Smooth muscle cell (in vitro differentiated cells): Measurements from ENCODE around the gene UROC1. TPM values are rescaled to one million over a fixed set of nuclear protein-coding genes. Genes with fewer than 3 reads are reported as not detected.

Experiments
- DNase-seq: peaks from one replicate; lab custom pipeline; 2025; ENCODE audit not compliant: unreplicated experiment; lab: John Stamatoyannopoulos, UW
- H2AFZ ChIP-seq: fragments of 200-600 bp; sonication (generic); 2 replicates; pipeline ENCODE4 v1.6.0; 2016; ENCODE audit warnings: antibody characterized with exemption, low read depth, mild to moderate bottlenecking
- H3F3A ChIP-seq: fragments of 200-600 bp; sonication (generic); 2 replicates; pipeline ENCODE4 v1.6.0; 2017; ENCODE audit warnings: antibody characterized with exemption, low read depth
- H3K27ac ChIP-seq: fragments of 200-600 bp; sonication (generic); 2 replicates; pipeline ENCODE4 v1.5.1; 2016; ENCODE audit warnings: low read depth, mild to moderate bottlenecking
- H3K27me3 ChIP-seq: fragments of 200-600 bp; sonication (generic); 2 replicates; pipeline ENCODE4 v1.6.1; 2016; ENCODE audit warnings: low read depth, mild to moderate bottlenecking
- H3K36me3 ChIP-seq: fragments of 200-600 bp; sonication (generic); 2 replicates; pipeline ENCODE4 v1.5.1; 2016; ENCODE audit warnings: low read depth
- H3K4me1 ChIP-seq: fragments of 200-600 bp; sonication (generic); 2 replicates; pipeline ENCODE4 v1.5.1; 2016; ENCODE audit warnings: low read depth
- H3K4me2 ChIP-seq: fragments of 200-600 bp; sonication (generic); 2 replicates; pipeline ENCODE4 v1.6.0; 2016; ENCODE audit warnings: mild to moderate bottlenecking
- H3K4me3 ChIP-seq: fragments of 200-600 bp; sonication (generic); 2 replicates; pipeline ENCODE4 v1.5.1; 2016; ENCODE audit warnings: mild to moderate bottlenecking
- H3K79me2 ChIP-seq: fragments of 200-600 bp; sonication (generic); 2 replicates; pipeline ENCODE4 v1.6.0; 2016; ENCODE audit warnings: low read depth, mild to moderate bottlenecking
- H3K9ac ChIP-seq: fragments of 200-600 bp; sonication (generic); 2 replicates; pipeline ENCODE4 v1.6.0; 2016; ENCODE audit warnings: low read depth
- H3K9me3 ChIP-seq: fragments of 200-600 bp; sonication (generic); replicated peaks from 2 replicates; pipeline ENCODE4 v1.5.1; 2016; ENCODE audit warnings: low read depth
- H4K20me1 ChIP-seq: fragments of 200-600 bp; sonication (generic); 2 replicates; pipeline ENCODE4 v1.6.0; 2016; ENCODE audit warnings: low read depth
- WGBS: methylation state at CpG from one replicate; pipeline ENCODE4 v1.1.7; 2016; ENCODE audit warnings: low lambda C conversion rate; 5-methylcytosine and 5-hydroxymethylcytosine counted together
- polyA plus RNA-seq: library from polyadenylated mRNA; unstranded; fragments of >200 nt; fragmentation: Nextera tagmentation; extraction: Ambion mirVana; gene quantifications from 2 replicates; pipeline ENCODE4 v1.2.1, GENCODE V29; 2016
- total RNA-seq: library from RNA; depleted of rRNA; stranded (reverse); fragments of >200 nt; gene quantifications from 2 replicates; pipeline ENCODE4 v1.2.3, GENCODE V29; 2014
- TF ChIP-seq, protein P1 (sequence below): fragments of 200-600 bp; sonication (generic); IDR thresholded peaks from 2 replicates; pipeline ENCODE4 v1.5.1; 2017; ENCODE audit warnings: borderline replicate concordance, mild to moderate bottlenecking, antibody characterized with exemption; ENCODE audit not compliant: insufficient read depth, poor library complexity, severe bottlenecking

UROC1 gene
- total and polyA plus RNA-seq, 2 experiments from 2014 or later = not detected

DNA sequence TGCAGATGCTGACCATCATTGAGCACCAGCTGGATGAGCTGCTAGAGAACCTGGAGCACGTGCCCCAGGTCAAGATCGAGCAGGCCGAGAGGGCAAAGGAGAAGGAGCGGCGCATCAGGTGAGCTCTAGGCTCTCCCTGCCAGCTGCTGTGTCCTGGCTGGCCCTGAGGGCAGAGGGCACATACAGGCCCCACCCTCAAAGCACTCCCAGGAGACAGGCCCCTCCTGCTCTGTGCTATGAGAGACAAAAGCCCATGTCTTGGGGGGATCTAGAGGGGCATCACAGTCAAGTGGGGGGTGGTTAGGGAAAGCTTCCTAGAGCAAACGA, 83.3 kb downstream of the UROC1 start:
- Histone ChIP-seq H4K20me1 (no peaks in the 10 kb centered on the region), H3K4me3 (no peak overlapping the region), H3K27me3 (no peaks in the 10 kb centered on the region), H3K36me3 (no peaks in the 10 kb centered on the region), H3F3A (no peaks in the 10 kb centered on the region), H3K79me2 (no peaks in the 10 kb centered on the region), H3K9me3 (no peaks in the 10 kb centered on the region), H3K27ac (no peak overlapping the region), H2AFZ (no peak overlapping the region), H3K4me1 (no peaks in the 10 kb centered on the region), H3K9ac (no peak overlapping the region), H3K4me2 (no peak overlapping the region)
- 97% methylated on average over 6 of the region's 6 CpGs for WGBS
- TF ChIP-seq, protein P1, sequence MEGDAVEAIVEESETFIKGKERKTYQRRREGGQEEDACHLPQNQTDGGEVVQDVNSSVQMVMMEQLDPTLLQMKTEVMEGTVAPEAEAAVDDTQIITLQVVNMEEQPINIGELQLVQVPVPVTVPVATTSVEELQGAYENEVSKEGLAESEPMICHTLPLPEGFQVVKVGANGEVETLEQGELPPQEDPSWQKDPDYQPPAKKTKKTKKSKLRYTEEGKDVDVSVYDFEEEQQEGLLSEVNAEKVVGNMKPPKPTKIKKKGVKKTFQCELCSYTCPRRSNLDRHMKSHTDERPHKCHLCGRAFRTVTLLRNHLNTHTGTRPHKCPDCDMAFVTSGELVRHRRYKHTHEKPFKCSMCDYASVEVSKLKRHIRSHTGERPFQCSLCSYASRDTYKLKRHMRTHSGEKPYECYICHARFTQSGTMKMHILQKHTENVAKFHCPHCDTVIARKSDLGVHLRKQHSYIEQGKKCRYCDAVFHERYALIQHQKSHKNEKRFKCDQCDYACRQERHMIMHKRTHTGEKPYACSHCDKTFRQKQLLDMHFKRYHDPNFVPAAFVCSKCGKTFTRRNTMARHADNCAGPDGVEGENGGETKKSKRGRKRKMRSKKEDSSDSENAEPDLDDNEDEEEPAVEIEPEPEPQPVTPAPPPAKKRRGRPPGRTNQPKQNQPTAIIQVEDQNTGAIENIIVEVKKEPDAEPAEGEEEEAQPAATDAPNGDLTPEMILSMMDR = no peak
- no peak for DNase-seq

DNA sequence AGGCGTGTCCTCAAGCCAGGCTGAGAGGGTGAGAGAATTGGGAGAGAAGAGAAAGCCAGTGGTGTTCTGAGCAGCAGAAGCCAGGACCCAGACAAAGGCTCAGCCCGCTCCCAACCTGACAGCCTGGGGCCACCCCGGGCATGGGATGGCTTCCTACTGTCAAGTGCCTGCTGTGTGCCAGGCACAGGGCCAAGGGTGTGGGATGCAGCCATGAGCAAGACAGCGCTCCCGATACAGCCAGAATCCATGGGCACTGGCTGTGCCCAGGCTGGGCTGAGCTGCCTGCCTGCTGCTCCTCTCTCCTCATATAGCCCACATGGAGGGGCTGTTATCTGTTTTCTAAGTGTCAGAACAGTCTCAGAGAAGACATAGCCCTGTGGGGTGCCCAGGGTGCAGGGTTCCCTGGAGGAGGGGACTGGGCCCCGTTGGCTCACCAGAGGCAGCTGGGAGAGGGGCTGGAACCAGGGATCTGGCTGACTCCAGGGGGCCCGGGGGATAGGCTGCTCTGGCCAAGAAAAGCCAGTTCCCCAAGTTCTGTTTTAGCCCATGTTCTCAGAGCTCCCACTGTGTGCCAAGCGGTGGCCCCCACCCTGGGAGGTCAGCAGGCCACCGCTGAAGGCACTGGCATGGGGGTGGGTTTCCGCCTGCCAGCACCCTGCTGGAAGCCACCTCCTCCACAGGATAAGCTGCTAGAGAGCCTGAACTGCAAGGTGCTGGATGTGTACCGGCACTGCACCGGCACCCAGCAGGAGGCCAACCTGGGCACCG, 83.9 kb downstream of the UROC1 start:
- no peak overlapping the region for H3K4me2 ChIP-seq
- no peaks in the 10 kb centered on the region for H3K4me1 ChIP-seq
- H3F3A ChIP-seq = no peaks in the 10 kb centered on the region
- H4K20me1 ChIP-seq = no peaks in the 10 kb centered on the region
- H3K9me3 ChIP-seq = no peaks in the 10 kb centered on the region
- no peak for DNase-seq
- H2AFZ ChIP-seq = no peak overlapping the region
- no peak overlapping the region for H3K27ac ChIP-seq
- TF ChIP-seq, protein P1 = no peak
- no peak overlapping the region for H3K9ac ChIP-seq
- 93% methylated on average over 13 of the region's 13 CpGs for WGBS
- H3K36me3 ChIP-seq = no peaks in the 10 kb centered on the region
- H3K79me2 ChIP-seq = no peaks in the 10 kb centered on the region
- H3K27me3 ChIP-seq = no peaks in the 10 kb centered on the region
- H3K4me3 ChIP-seq = no peak overlapping the region

DNA sequence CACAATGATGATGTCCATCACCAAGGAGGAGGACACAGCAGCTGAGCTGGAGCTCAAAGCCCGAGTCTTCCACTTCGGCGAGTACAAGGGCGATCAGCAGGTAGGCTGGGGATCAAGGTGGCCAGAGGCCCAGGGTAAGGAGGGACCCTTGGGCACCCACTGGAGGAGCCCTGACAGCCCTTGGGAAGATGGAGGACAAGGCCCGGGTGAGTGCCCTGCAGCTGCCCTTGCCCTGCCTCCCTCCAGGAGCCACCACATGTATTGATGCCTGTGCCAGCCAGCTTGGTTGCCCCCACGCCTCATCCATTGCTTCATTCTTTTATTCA, 84.5 kb downstream of the UROC1 start:
- H3F3A ChIP-seq = no peaks in the 10 kb centered on the region
- H3K4me1 ChIP-seq = no peaks in the 10 kb centered on the region
- H3K27ac ChIP-seq = no peak overlapping the region
- no peak overlapping the region for H3K4me2 ChIP-seq
- H3K9me3 ChIP-seq = no peaks in the 10 kb centered on the region
- no peak overlapping the region for H3K9ac ChIP-seq
- H4K20me1 ChIP-seq = no peaks in the 10 kb centered on the region
- TF ChIP-seq, protein P1 = no peak
- H3K79me2 ChIP-seq = no peaks in the 10 kb centered on the region
- WGBS = 100% methylated on average over 6 of the region's 6 CpGs
- no peaks in the 10 kb centered on the region for H3K36me3 ChIP-seq
- no peak overlapping the region for H3K4me3 ChIP-seq
- no peaks in the 10 kb centered on the region for H3K27me3 ChIP-seq
- no peak overlapping the region for H2AFZ ChIP-seq
- no peak for DNase-seq

DNA sequence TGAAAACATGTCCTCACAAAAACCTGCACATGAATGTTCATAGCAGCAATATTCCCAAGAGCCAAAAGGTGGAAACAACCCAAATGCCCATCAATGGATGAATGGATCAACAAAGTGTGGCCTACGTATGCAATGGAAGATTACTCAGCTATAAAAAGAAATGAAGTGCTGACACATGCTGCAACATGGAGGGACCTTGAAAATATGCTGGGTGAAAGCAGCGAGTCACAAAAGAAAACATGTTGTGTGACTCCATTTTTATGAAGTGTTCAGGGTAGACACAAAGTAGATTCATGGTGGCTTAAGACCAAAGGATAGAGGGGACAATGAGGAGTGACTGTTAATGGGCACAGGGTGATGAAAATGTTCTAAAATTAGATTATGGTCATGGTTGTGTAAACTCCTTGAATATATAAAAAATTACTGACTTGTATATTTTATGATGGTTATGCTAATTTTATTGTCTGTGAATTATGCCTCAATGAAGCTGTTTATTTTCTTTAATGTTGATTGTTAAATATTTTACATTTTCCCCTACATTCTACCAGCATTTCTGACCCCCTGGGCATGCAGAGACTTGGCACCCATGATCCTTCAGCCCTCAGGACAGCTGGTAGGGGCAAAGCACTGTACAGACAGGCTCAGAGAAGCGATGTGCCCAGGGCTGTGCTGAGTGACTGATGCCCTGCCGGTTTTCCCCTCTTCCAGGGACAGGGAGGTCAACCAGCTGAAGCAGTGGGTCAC, 85.0 kb downstream of the UROC1 start:
- 95% methylated on average over 4 of the region's 4 CpGs for WGBS
- Histone ChIP-seq H3K9ac (no peak overlapping the region), H3K36me3 (no peaks in the 10 kb centered on the region), H2AFZ (no peak overlapping the region), H3K4me3 (no peak overlapping the region), H3K27ac (no peak overlapping the region), H3K9me3 (no peaks in the 10 kb centered on the region), H3K4me2 (no peak overlapping the region), H3K79me2 (no peaks in the 10 kb centered on the region), H3K4me1 (no peaks in the 10 kb centered on the region), H4K20me1 (no peaks in the 10 kb centered on the region), H3F3A (no peaks in the 10 kb centered on the region), H3K27me3 (no peaks in the 10 kb centered on the region)
- TF ChIP-seq, protein P1 = no peak
- DNase-seq = no peak
